GM21447 (cell line): ENCODE data around the gene GNG2.
A peak's percentile ranks its signal among the peaks of the same experiment; 100 is the strongest.

Experiments used
- ATAC-seq: cut with Tn5 transposase; IDR thresholded peaks from one replicate; pipeline ENCODE4 v1.9.1; 2021; ENCODE audit not compliant: unreplicated experiment

The GNG2 gene

DNA sequence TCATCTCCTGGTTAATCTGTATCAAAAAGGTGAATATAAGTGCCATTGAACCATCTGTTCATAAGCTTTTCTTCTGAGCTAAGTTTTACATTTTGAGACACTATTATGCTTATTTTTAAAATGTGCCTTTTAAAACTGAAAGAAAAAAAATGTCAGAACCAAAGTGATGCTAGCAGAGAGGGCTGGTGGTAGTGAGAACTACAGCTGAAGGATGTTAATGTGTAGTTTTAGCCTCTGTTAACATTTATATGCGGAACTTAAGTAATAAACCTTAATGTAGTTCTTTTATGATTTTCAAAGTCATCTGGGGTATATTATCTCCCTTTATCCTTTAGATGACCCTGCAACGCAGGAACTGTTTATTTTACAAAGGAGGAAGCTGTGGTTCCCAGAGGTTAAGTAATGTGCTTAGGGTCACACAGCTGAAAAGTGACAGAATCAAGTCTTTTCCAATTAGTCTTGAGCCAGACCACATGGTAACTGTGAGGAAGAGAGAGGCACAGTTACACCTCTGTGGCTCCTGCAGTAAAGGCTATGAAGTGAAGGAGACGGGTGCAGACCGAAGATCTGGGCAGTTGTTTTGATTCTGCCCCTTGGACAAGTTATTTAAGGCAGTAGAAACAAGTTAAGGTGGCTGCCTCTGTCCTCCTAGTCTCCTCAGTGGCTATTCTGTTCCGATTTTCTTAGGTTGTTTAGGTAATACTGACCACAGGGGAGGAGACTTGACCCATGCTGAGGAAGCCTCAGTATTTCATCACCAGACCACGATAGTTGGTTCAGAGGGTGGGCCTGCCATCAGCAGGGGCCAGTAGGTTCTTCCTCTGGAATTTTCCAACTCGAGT lies 23.9 kb downstream of the GNG2 start:
- ATAC-seq: peak; percentile 79

DNA sequence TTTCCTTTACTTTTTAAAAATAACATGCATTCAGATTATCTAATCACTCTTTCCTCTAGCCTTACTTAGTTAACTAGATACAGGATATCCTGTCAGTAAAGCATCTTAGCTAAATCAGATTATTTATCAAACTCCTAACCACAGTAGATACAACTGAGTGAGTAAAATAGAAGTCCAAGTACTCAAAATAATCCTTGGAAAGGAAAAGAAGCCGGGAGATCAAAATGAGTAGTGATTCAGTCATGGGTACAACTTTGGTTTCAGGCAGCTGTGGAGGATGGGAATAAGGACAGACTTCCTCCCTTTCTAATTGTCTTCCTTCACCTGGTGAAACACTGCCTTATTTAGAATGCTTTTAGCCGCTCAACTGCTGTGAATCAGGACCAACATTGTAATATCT lies 29.4 kb downstream of the GNG2 start:
- no peak for ATAC-seq

DNA sequence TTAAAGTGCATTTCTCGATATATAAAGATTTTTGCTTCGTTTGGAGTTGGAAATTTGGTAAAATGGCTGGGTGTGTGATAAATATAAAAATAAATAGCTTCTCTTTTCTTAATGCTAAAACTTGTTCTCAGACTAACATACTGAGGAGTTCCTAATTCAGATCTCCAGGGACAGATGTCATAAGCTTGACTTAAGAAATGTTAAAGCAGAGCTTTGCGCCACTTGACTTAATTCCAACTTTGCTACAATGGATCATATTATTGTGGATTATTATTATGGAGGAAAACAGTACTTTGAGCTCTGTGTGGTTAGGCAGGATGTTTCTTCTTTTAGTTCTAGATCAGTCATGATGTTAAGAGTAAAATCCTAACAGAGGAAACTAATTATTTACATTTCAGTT lies 33.8 kb downstream of the GNG2 start:
- no peak for ATAC-seq

DNA sequence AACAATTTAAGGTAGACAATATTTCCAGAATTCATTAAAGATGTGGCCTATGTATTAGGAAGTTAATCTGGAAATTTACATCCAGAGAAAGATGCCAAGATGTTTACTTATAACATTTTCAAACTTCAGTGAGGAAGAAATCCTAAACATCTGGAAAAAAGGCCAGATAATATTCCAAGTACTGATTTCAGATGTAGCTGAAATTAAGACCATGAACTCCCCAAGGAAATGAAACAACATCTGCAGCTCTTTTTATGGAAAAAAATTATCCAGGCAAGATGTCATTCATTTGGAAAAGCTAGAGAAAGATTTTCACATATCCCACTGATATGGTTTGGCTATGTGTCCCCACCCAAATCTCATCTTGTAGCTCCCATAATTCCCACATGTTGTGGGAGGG lies 35.0 kb downstream of the GNG2 start:
- no peak for ATAC-seq

DNA sequence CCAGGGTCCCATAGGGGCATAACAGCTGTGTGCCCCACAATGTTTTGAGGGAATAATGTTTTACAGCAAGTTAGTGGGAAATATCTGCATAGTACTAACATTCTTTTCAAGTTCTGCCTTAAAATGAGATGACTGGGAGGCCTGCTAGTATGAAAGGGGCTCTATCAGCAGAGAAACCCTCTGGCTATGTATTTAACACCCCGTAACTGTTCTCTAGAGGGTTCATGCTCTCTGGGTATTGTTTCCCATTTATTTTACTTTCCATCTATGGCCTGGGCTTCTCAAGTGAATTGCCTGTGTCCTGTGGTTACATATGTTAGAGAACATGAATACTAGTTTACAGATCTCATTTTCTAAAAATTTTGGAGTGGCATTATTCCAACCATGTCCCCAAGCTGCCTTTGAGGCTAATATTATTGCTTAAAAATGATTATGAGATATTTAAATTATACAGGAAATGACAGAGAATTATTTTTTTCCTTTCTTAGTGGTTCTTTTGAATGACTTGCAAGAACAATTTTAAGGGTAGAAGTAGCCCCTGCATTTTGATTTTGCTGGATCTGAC lies 37.5 kb downstream of the GNG2 start:
- ATAC-seq: no peak

DNA sequence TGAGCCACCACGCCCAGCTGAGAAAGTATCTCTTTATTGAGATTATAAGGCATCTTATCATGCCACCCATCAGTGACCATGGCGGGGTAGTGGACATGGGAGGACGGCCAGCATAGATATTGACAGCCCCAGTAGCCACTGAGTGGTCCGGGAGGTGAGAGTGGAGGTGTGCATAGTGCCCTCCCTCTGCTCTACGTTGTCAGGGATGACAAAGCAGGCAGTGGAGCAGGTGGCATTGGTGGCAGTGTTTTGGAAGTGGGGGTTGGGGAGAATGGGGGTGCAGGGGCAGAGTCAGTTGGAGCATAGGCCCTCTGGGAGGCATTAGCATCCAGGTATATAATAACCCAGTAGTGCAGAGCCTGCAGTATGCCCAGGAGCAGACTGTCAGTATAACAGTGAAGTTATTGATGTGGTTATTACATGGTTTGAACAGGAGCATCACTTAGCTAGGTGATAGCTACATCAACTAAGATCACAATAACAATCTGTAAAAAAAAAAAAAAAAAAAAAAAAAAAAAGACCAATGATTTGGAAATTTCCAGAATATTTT lies 41.1 kb downstream of the GNG2 start:
- ATAC-seq: no peak

DNA sequence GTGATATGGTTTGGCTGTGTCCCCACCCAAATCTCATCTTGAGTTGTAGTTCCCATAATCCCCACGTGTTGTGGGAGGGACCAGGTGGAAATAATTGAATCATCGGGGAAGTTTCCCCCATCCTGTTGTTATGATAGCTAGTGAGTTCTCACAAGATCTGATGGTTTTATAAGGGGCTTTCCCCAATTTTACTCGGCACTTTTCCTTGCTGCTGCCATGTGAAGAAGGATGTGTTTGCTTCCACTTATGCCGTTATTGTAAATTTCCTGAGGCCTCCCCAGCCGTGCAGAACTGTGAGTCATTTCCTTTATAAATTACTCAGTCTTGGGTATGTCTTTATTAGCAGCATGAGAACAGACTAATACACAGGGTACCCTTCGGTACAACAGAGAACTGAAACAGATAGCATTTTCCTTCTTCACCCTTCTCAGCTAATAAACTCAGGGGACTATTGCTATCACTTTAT lies 45.3 kb downstream of the GNG2 start:
- peak; percentile 91 for ATAC-seq

DNA sequence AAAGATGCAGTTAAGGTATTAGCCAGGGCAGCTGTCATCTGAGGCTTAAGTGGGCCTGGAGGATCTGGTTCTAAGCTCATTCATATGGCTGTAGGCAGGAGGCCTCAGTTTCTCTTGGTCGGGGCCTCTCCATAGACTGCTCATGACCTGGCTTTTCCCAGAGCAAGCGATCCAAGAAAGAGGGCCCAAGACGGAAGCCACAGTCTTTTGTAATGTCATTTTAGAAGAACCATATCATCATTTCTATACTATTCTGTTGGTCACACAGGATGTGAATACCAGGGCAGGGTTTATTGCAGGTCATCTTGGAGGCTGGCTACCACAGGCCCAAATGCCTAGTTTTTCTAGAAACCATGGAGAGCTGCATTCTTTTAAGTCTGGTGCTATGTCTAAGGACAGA lies 47.7 kb downstream of the GNG2 start:
- ATAC-seq: no peak

DNA sequence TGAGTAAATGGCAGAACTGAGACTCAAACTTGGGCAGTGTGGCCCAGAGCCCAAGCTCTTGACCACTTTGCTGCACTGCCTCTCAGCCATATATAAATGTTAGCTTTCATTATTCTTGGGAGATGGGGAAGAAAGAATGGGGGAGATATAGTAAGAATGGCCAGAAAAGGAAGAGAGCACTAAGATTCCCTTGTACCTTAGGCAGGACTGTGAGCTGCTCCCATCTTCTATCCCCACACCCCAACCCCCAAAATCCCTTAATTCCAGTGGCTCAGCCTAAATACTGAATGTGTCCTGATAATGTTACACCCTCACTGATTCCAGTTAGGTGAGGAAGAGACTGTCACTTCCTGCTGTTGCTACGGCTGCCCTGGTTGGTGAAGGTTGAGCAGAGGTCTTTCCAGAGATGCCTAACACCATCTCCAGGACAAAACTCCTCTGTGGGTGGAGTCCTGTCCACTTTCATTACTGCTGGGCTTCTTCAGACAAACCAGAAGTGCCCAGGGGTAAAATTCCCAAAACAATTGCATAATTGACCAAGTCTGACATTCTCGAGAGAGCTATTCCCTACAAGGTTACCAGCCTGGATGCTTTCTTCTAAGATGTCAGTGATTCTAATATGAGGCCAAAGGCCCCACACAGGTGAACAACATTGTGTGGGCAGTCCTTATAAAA lies 51.8 kb downstream of the GNG2 start:
- ATAC-seq: no peak

DNA sequence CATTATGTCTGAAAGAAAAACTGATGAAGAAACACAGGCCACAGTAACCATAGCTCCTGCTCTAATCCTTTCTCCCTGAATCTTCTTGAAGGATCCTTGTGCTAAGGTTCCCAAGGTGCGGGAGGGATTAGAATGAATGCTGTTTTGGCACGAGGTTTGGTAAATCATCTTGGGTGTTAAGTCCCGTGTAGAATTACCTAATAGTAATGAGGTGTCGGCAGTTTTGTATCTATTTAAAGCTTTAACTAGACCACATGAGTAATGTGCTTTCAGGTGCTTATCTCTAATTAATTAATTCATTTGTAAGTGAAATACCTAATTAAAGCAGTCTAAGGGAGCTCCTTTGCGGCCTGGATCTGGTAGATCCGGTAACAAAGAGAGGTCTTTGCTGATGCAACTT lies 53.9 kb downstream of the GNG2 start:
- ATAC-seq: no peak

DNA sequence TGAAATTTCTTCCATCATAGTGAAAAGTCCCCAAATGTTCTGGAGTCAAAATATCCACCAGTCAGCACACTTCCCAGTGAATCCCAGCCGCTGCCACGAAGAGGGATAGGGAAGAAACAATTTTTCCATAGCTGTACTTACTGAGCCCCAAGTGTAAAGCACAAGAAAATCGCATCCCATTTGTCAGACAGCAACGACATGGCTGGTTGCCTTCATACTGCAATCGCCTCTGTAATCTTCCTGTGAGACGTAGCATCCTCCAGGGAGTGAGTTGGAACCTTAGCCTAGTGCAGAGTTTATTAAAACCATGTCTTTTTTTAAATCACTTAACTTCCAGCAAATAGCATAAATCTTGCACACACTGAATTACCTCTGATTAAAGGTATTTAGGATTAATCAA lies 56.8 kb downstream of the GNG2 start:
- no peak for ATAC-seq

DNA sequence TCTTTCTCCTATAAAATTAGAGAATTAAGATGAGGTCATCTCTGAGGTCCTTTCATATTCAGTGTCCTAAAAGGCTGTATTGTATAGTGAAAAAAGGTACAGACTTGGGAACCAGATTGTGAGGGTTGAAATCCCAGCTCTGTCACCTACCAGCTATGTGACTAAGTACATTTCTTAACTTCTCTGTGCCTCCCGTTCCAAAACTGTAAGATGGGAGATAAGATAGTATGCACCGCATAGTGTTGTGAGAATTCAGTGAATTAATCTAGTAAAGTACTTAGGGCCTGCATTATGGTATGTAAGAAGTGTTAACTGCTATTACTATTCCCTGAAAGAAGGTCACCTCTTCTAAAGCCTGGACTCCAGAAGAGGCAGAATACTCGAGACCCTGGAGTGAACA lies 60.6 kb downstream of the GNG2 start:
- ATAC-seq: no peak

DNA sequence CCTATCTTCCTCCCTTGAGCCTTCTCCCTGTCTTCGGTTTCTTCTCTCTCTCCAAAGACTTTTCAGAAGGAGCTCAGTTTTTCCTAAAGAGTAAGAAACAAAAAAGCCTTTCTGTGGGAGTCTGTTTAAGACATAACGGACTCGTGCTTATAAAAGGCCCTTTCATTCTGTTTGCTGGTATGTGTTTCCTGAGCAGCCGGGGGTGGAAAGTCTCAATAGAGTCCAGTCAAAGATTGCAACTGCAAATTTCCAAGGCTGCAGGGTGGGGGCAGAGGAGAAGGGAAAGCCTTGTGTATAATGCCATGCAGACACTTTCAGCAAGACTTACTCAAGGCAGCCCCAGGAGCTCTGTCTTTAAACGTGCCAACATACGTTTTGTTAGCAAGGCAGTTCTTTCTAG lies 62.2 kb downstream of the GNG2 start:
- no peak for ATAC-seq

DNA sequence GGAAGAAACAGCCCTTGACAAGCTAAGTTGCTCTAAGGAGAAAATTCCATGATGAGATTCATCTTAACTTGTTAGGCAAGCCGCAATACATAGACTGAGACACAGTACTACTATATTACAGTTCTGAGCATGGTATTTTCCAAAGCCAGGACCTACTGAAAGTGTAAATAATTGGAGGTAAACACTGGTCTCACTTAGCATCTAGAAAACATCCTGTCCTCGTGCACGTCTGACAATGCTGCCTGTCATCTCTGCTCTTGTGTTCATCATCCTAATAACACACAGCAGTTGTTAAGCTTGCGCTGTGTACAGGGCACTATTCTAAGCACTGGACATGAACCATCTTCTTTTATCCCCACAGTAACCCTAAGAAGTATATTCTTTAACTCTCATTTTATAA lies 64.2 kb downstream of the GNG2 start:
- ATAC-seq: no peak

DNA sequence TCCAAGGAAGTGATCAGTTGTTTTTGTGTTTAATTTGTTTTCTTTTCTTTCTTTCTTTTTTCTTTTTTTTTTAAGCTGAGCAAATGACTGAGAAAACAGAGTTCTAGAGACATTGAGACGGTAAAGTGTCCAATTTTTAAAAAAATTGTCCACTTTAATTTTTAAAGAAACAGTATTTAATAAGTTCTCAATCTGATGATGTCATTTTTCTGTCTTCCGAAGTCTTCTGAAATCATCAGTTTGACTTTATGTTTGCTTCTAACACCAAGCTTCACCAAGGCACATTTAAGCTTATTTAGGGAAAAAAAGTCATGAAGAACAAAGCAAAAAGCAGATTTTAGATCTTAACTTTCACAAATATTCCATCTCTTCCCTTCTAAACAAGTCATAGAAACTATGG lies 65.6 kb downstream of the GNG2 start:
- no peak for ATAC-seq

DNA sequence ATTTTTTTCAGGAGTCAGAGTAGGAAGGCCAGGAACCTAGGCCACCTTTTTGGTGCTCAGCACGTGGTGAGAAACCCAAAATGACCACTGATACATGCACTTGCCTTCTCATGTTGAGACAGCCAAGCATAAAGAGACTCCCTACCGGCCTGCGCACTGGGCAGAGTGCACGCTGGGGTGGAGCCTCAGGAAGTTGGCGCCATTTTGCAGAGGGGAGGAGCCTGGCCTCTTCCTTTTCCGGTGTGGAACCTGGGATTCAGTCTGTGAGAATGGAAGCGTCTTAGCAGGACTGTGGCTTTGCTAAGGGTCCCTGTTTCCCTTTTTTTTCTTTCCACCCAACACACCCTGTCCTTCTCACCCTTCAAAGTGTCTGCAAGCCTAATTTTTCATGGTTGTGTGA lies 66.0 kb downstream of the GNG2 start:
- ATAC-seq: no peak

DNA sequence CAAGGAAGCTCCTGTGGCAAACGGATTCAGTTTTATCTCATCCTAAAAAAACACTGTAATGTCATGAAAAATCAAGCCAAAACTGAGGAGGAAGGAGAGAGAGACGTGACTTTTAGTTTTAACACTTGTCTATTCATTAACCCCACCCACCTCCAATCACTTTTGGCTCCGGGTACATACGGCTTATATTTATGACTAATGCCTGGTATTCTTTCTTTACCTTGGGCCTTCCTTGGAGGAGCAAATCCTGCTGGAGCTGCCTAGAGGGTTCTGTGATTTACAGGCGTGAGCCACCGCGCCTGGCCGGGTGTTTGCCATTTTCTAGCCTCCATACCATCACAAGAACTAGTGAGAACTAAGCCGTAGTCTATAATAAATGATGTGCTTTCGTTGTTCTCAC lies 68.2 kb downstream of the GNG2 start:
- no peak for ATAC-seq

DNA sequence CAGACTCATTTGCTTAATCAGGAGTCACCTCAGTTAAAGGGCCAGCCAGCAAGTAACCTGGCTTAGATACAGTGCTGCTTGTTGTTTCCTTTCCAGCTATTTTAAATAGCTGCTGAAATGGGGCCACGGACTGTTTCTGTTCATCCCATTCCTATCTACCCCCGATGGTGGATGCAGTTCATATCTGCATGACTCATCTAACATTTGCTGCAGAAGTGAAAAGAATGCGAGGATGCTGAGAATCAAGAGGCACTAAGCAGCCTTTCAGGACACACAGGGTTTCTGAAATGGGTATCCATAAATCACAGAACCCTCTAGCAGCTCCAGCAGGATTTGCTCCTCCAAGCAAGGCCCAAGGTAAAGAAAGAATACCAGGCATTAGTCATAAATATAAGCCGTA lies 68.8 kb downstream of the GNG2 start:
- no peak for ATAC-seq

DNA sequence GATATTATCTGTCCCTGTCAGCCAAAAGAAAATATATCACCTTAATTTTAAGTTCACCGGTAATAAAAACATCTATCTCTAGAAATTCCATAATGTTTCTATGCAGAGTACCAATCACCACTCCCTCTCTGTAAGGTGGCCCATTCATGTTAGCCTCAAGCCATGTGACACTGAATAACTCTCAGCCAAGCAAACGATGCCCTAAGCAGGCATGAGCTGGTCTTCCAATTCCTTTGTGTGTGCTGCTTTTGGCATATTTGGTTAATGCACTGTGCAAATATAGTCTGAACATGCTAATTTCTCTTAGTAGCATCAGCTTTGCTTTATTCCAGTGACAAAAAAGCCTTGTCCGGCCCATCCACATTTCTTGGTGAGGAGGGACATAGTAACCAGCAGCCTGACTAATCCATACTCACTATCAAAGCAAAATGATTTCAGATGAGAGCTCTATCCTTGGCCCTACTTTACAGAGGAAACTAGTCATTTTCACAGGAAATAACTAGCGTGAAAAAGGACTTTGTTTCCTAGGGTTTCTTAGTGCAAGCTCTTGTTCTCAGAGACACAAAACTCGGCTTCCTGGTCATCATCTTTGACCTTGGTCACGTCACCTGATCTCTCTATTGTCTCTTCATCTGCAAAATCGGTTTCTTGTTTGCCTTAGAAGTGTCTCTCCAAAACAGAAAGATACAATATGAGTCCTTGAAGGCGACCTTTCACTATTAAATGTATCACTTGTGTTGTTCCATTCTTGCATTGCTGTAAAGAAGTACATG lies 69.7 kb downstream of the GNG2 start:
- ATAC-seq: no peak

DNA sequence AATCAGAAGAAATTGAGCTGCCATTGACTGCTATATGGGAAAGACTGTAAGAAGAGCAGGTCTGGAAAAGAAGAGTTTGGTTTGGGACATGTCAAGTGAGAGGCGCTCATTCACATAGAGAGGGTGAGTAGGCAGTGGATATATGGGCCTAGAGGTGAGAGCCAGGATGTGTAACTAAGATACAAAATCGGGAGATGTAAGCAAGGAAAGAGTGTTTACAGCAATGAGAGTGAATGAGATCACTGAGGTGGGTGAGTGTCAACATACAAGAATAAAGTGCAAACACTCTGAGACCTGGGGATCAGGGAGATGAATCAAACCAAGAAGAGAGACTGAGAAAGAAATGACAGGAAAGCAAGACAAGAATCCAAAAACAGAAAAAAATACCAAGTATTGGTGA lies 70.9 kb downstream of the GNG2 start:
- no peak for ATAC-seq

DNA sequence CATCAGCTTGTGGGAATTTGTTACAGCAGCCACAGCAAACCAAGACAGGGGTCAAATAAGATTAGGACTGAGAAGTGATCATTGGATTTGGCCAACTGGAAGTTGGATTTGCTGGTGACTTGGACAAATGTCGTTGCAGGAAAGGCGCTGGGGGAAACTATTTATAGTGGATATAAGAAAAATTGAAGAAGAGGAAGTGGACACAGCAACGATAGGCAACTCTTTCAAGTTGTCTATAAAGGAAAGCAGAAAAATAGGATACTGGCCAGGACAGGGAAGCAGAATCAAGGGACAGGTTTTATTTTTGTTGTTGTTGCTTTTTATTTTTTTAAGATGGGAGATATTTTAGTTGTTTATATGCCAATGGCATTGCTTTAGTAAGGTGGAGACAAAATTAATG lies 72.8 kb downstream of the GNG2 start:
- ATAC-seq: no peak
